Stimulated activated CD8-positive, alpha-beta memory T cell treated with anti-CD3 and anti-CD28 coated beads, Interleukin-15, amount 100 ng/mL, for 24 hours (primary cell): Measurements from ENCODE around the gene PACS1.
"Not testable (repeated sequence)": the region's sequence is repeated elsewhere in the genome, so short reads cannot be mapped to it uniquely, and the experiment has no call there.

ENCODE experiments used
- DNase-seq: peaks from one replicate; pipeline ENCODE4 v3.0.0-alpha.2; 2020; ENCODE audit warnings: low read depth

Gene PACS1

GRCh38 chr11:66069715-66070603 lies at the start of gene PACS1:
PACS1 (plus strand) TSS chr11:66070272; CDS start chr11:66070487, 215 bp downstream.
- DNase-seq, result peak; percentile 55

- no peak for DNase-seq
Observed at GRCh38 chr11:66020618-66021357, 49.3 kb upstream of the PACS1 start.

- DNase-seq, result peak; percentile 78
Observed at GRCh38 chr11:66022401-66023185, 47.5 kb upstream of the PACS1 start.

GRCh38 chr11:66023186-66023440 lies 47.0 kb upstream of the PACS1 start:
- DNase-seq, result not testable (repeated sequence)

GRCh38 chr11:66026017-66026529 lies 44.0 kb upstream of the PACS1 start, which contains the start of gene CATSPER1:
CATSPER1 (minus strand) TSS chr11:66026479; CDS start chr11:66026379, 100 bp downstream.
- DNase-seq, result no peak

DNA sequence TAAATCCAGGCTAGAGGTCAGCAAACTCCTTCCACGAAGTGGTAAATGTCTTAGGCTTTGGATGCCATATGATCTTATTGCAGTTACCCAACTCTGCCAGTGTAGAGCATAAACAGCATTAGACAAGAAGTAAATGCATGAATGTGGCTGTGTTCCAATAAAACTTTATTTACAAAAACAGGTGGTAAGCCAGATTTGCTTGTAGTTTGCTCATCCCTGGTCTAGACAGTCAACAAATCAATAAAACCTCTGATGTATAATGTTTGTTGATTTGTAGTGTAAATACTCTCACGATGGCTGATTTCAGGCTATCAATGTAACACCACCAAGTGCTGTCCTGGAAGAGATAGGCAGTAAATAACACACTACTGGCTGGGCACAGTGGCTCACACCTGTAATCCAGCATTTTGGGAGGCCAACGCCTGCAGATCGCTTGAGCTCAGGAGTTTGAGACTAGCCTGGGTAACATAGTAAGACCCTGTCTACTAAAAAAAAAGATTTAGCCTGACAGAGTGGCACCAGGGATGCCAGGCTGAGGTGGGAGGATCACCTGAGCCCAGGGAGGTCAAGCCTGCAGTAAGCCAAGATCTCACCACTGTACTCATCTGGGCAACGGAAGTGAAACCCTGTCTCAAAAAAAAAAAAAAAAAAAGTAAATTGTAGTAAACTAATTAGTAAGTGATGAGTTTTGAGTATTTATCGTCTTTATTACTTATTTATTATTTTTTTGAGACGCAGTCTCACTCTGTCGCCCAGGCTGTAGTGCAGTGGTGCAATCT lies 36.9 kb upstream of the PACS1 start:
- no peak for DNase-seq

DNA sequence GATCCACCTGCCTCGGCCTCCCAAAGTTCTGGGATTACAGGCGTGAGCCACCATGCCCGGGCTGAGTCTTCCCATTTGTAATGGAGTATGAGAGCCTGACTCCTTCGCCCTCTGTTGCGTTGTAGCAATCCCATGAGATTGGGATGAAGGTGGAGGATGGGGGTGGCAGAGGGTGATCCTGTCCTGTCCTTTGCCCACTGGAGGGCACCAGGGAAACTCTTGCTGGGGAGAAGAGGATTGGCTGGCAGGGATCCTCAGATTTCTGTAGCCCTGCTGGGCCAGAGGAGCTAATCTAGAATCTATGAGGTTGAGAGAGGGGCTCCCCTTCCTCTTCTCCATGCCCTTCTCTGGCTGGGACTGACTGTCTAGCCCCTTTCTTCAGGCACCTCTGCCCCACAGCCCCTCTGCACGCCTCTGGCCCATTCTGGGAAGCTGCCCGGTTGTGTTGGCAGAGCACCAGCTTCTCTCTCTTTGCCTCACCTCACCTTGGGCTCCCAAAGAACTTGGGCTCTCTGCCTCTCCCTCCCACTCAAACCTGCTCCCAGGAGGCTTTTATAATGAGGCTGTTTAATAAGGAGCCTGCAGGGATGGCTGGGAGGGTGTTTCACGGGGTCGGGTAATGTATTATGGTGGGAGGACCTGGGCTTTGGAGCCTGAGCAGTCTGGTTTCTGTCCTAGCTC lies 34.3 kb upstream of the PACS1 start:
- DNase-seq, result no peak

- DNase-seq, result no peak
Observed at GRCh38 chr11:66036334-66036710, 33.8 kb upstream of the PACS1 start.

DNA sequence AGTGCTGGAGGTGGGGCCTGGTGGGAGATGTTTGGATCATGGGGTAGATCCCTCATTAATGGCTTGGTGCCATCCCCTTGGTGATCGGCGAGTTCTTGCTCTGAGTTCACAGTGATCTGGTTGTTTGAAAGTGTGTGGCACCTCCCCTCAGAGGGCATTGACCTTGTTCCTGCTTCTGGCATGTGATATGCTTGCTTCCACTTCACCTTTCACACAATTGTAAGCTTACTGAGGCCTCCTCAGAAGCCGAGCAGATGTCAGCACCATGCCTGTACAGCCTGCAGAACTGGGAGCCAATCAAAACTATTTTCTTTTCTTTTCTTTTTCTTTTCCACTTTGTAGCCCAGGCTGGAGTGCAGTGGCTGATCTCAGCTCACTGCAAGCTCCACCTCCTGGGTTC lies 32.7 kb upstream of the PACS1 start:
- no peak for DNase-seq

DNA sequence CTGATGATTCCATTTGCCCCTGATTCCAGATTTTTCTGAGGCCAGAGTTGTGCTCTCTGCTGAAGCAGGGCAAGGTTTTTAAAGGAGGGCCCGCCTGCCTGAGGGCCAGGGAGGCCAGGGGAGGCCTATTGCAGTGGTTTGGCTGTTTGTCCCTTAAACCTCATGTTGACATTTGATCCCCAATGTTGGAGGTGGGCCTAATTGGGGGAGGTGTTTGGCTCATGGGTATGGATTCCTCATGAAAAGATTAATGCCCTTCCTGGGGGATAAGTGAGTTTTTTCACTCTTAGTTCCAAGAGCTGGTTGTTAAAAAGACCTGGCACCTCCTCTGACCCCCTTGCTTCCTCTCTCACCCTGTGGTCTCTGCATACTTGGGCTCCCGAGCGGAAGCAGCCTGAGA lies 30.3 kb upstream of the PACS1 start:
- no peak for DNase-seq

DNA sequence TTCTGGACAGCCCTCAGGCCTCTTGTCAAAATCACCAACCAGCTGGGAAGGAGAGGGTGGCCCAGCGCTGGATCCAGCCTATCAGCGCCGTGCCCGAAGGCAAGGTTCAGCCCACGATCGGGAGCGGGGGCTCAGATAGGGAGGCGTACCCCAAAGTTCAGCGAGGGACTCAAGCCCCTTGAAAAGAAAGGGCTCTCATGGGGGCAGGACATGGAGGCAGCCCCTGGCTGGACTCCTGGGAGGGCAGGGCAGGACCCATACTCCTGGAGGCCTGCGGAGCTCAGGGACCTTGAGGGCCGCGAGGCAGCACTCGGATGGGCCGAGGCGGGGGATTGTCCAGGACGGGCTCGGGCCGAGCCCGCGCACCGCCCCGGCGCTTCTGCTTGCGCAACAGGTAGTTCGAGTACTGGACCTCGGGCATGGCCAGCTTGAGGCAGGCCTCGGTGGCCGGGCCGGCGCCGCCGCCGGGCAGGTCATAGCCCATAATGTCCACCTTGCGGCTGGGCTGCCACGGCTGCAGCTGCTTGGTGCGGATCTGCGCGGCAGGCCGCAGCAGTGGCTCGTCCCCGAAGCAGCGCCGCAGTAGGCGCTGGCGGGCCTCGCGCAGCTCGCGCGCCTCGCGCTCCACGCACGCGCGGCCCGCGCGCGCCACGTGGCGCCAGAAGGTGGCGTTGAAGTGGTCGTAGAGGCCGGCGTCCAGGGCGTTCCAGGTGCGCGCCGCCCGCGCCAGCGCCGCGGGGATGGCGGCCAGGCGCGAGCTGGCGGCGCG lies 27.7 kb upstream of the PACS1 start:
- DNase-seq, result no peak

DNA sequence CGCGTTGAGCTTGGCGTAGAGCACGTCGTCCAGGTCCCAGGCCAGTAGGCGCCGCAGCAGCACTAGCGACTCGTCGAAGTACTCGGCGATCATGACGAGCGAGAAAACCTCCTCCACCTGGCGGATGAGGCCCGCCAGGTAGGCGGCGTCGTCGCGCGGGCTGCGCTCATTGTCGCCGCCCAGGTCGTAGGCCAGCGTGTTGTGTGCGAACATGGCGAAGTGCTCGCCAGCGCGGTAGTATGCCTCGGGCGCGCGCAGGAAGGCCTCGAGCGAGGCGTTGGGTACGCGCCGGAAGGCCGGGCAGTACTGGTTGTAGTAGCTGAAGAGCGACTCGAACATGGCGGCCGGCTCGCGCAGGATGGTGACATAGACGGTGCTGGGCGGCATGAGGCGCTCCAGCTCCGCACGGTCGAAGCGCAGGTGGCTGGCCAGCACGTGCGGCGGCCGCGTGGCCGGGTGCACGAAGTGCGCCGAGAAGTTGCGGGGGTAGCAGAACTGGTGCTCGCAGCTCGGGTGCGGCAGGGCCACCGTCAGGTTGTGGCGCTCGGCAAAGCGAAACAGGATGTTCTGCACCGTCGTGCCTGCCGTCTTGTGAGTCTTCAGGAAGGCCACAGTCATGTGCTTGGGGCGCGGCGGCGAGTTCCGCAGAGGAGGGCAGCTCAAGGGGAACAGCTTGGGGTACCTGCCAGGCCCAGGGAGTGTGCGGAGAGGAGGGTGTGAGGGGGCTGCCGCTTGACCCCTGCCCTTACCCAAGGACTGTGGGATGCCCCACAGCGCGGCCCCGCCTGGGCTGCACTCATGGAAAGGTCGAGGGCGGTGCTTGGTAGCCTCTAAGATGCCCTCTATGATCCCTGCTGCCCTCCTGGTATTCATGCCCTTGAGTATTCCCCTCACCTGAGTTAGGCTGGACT lies 26.8 kb upstream of the PACS1 start:
- no peak for DNase-seq

DNA sequence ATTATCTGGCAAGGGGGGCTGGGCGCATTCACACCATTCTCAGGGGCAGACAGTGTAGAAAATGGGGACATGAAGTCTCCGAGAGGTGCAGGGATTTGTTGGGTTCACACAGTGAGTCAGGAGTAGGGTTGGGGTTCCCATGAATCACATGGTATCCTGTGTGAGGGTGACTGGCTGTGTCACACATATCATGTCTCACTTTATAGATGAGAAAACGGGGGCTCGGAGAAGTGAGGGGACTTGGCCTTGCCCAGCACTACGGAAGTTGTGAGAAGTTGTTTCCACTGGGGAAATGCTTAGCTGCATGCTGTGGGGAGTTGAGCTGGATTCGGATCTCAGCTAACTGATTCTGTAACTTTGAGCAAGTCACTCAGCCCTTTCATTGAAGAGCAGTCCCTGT lies 25.3 kb upstream of the PACS1 start:
- no peak for DNase-seq

DNA sequence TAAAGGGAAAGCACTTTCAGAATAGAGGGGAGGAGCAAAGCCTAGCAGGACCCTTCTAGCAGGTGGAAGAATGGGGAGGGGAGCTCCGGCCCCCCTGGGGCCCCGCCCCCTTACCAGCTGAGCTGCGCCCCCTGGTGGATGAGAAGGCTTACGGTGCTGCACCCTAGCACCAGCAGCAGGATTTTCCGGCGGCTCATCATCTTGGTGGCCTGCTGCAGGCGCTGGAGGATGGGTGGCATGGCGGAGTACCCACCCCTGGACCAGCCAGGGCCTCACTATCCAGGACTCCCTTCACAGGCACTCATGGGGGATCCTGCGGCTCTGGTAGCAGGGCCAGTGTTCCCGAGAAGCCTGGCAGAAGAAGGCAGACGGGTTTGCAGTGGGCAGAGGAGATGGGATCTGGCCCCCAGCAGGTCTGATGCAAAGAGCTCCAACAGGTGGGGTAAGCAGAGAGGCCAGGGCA lies 24.9 kb upstream of the PACS1 start:
- peak; percentile 76 for DNase-seq

GRCh38 chr11:66046901-66047300 lies 23.2 kb upstream of the PACS1 start:
- DNase-seq, result no peak

GRCh38 chr11:66047541-66048365 lies 22.3 kb upstream of the PACS1 start:
- no peak for DNase-seq

- no peak for DNase-seq
Observed at GRCh38 chr11:66048547-66049323, 21.3 kb upstream of the PACS1 start, which contains the start of gene GAL3ST3. GAL3ST3 (minus strand) TSS chr11:66049161; CDS start chr11:66045415, 3,746 bp downstream.
